Effector memory CD4-positive, alpha-beta T cell (primary cell): Measurements from ENCODE around the gene IQCE.

ENCODE experiments used
- DNase-seq, 3 donors: peaks; one replicate each; pipeline ENCODE4 v3.0.0-alpha.2; 2020
- H3K27ac ChIP-seq: 2 replicates; pipeline ENCODE4 v1.7.0; 2013; ENCODE audit warnings: mild to moderate bottlenecking, low read length, moderate library complexity; ENCODE audit not compliant: insufficient read depth, poor library complexity, severe bottlenecking
- H3K27me3 ChIP-seq: replicated peaks from 2 replicates; pipeline ENCODE4 v1.7.0; 2013; ENCODE audit warnings: mild to moderate bottlenecking, low read length; ENCODE audit not compliant: insufficient read depth, control insufficient read depth, poor library complexity, severe bottlenecking
- H3K36me3 ChIP-seq: 2 replicates; pipeline ENCODE4 v1.7.0; 2013; ENCODE audit warnings: mild to moderate bottlenecking, low read length, moderate library complexity; ENCODE audit not compliant: control insufficient read depth, insufficient read depth
- H3K4me1 ChIP-seq: 2 replicates; pipeline ENCODE4 v1.7.0; 2013; ENCODE audit warnings: low read length, mild to moderate bottlenecking; ENCODE audit not compliant: control insufficient read depth, insufficient read depth, poor library complexity, severe bottlenecking
- H3K4me3 ChIP-seq: 2 replicates; pipeline ENCODE4 v1.7.0; 2013; ENCODE audit warnings: low read length, low read depth, mild to moderate bottlenecking; ENCODE audit not compliant: insufficient read depth, poor library complexity, severe bottlenecking
- H3K9me3 ChIP-seq: 2 replicates; pipeline ENCODE4 v1.7.0; 2013; ENCODE audit warnings: mild to moderate bottlenecking, low read length, moderate library complexity; ENCODE audit not compliant: control insufficient read depth

The IQCE gene

GRCh38 chr7:2657920-2658671, 99.3 kb downstream of the IQCE start:
- Histone ChIP-seq H3K9me3 (no peaks in the 10 kb centered on the region), H3K4me3 (no peak overlapping the region), H3K4me1 (no peaks in the 10 kb centered on the region), H3K27ac (no peak overlapping the region), H3K27me3 (no peaks in the 10 kb centered on the region), H3K36me3 (no peaks in the 10 kb centered on the region)
- no peak for DNase-seq

GRCh38 chr7:2658941-2659340, 100.2 kb downstream of the IQCE start:
- Histone ChIP-seq H3K36me3 (no peaks in the 10 kb centered on the region), H3K27ac (no peak overlapping the region), H3K4me3 (no peak overlapping the region), H3K9me3 (no peaks in the 10 kb centered on the region), H3K27me3 (no peaks in the 10 kb centered on the region), H3K4me1 (no peaks in the 10 kb centered on the region)
- DNase-seq, result no peak

- H3K36me3 ChIP-seq, result no peaks in the 10 kb centered on the region
These were observed 101.0 kb downstream of the IQCE start for GRCh38 chr7:2659556-2660358.

GRCh38 chr7:2660359-2661095, 101.7 kb downstream of the IQCE start:
- Histone ChIP-seq H3K4me3 (no peak overlapping the region), H3K27me3 (no peaks in the 10 kb centered on the region), H3K4me1 (no peaks in the 10 kb centered on the region), H3K9me3 (no peaks in the 10 kb centered on the region), H3K36me3 (no peaks in the 10 kb centered on the region), H3K27ac (no peak overlapping the region)
- DNase-seq, result no peak

More at GRCh38 chr7:2659556-2660358, 101.0 kb downstream of the IQCE start:
- H3K9me3 ChIP-seq, result no peaks in the 10 kb centered on the region
- no peak overlapping the region for H3K27ac ChIP-seq
- H3K27me3 ChIP-seq, result no peaks in the 10 kb centered on the region
- no peak for DNase-seq
- H3K4me1 ChIP-seq, result no peaks in the 10 kb centered on the region
- no peak overlapping the region for H3K4me3 ChIP-seq

- Histone ChIP-seq H3K27me3 (no peaks in the 10 kb centered on the region), H3K4me3 (no peak overlapping the region), H3K27ac (no peak overlapping the region), H3K4me1 (no peaks in the 10 kb centered on the region), H3K9me3 (no peaks in the 10 kb centered on the region), H3K36me3 (no peaks in the 10 kb centered on the region)
- DNase-seq, result no peak
These were observed 102.3 kb downstream of the IQCE start for GRCh38 chr7:2661096-2661449.

- Histone ChIP-seq H3K9me3 (no peaks in the 10 kb centered on the region), H3K27me3 (no peaks in the 10 kb centered on the region), H3K4me3 (no peak overlapping the region), H3K36me3 (no peaks in the 10 kb centered on the region), H3K4me1 (no peaks in the 10 kb centered on the region), H3K27ac (no peak overlapping the region)
- DNase-seq, result no peak
These were observed 103.0 kb downstream of the IQCE start for GRCh38 chr7:2661602-2662272.

GRCh38 chr7:2662273-2663120, 103.7 kb downstream of the IQCE start:
- Histone ChIP-seq H3K4me1 (no peaks in the 10 kb centered on the region), H3K27ac (no peak overlapping the region), H3K9me3 (no peaks in the 10 kb centered on the region), H3K36me3 (no peaks in the 10 kb centered on the region), H3K27me3 (no peaks in the 10 kb centered on the region), H3K4me3 (no peak overlapping the region)
- DNase-seq, result no peak

GRCh38 chr7:2663121-2663886, 104.5 kb downstream of the IQCE start:
- H3K4me3 ChIP-seq, result no peak overlapping the region
- no peak overlapping the region for H3K27ac ChIP-seq
- no peak for DNase-seq
- no peaks in the 10 kb centered on the region for H3K27me3 ChIP-seq
- no peaks in the 10 kb centered on the region for H3K36me3 ChIP-seq
- H3K9me3 ChIP-seq, result no peaks in the 10 kb centered on the region
- no peaks in the 10 kb centered on the region for H3K4me1 ChIP-seq

- Histone ChIP-seq H3K9me3 (no peaks in the 10 kb centered on the region), H3K36me3 (no peaks in the 10 kb centered on the region)
- no peak for DNase-seq
These were observed 105.2 kb downstream of the IQCE start for GRCh38 chr7:2663960-2664359.

More at GRCh38 chr7:2663960-2664359, 105.2 kb downstream of the IQCE start:
- H3K4me1 ChIP-seq, result no peaks in the 10 kb centered on the region
- H3K27me3 ChIP-seq, result no peaks in the 10 kb centered on the region
- H3K4me3 ChIP-seq, result no peak overlapping the region
- H3K27ac ChIP-seq, result no peak overlapping the region
